MM.1S (cell line): ENCODE measurements around the gene PCTP.

ENCODE experiments used
- CTCF ChIP-seq: fragments of 300-600 bp; sonication (generic); IDR thresholded peaks from 2 replicates; pipeline ENCODE4 v1.5.1; 2016; ENCODE audit warnings: antibody characterized with exemption, low read length, mixed read lengths
- EZH2 ChIP-seq: fragments of 300-600 bp; sonication (generic); optimal IDR thresholded peaks from 2 replicates; pipeline ENCODE3; 2017; ENCODE audit warnings: low read depth, mild to moderate bottlenecking, antibody characterized with exemption, low read length, mixed read lengths
- EZH2phosphoT487 ChIP-seq: fragments of 300-600 bp; sonication (generic); IDR thresholded peaks from 2 replicates; pipeline ENCODE4 v1.6.1; 2018; ENCODE audit warnings: antibody characterized with exemption, low read length

- TF ChIP-seq CTCF = no peak
- no peak for TF ChIP-seq EZH2phosphoT487
- TF ChIP-seq EZH2 = no peak
Measured at GRCh38 chr17:55814377-55814776, 63.5 kb downstream of the PCTP start.
